Ascending aorta (tissue), 2 donors: ENCODE data around the gene ABI3BP. TPM values are rescaled to one million over a fixed set of nuclear protein-coding genes. Genes with fewer than 3 reads are reported as not detected.

Experiments used
- DNase-seq, 2 donors: peaks; one replicate each; pipeline ENCODE4 v3.0.0-alpha.2; 2019; ENCODE audit warnings: low spot score in 2 of 2
- H3K27ac ChIP-seq, 2 donors: fragments of 200-600 bp; sonication (generic); one replicate each; pipeline ENCODE4 v1.5.1; 2016 to 2017; ENCODE audit warnings: mild to moderate bottlenecking in 1 of 2
- H3K27me3 ChIP-seq: fragments of 200-600 bp; sonication (generic); one replicate; pipeline ENCODE4 v1.5.1; 2017
- H3K36me3 ChIP-seq, 2 donors: fragments of 200-600 bp; sonication (generic); one replicate each; pipeline ENCODE4 v1.5.1; 2016
- H3K4me1 ChIP-seq, 2 donors: fragments of 200-600 bp; sonication (generic); one replicate each; pipeline ENCODE4 v1.5.1; 2016 to 2017; ENCODE audit warnings: mild to moderate bottlenecking in 1 of 2
- H3K4me3 ChIP-seq, 2 donors: fragments of 200-600 bp; sonication (generic); one replicate each; pipeline ENCODE4 v1.5.1; 2016 to 2017; ENCODE audit warnings: mild to moderate bottlenecking in 1 of 2
- H3K9me3 ChIP-seq, 2 donors: fragments of 200-600 bp; sonication (generic); one replicate each; pipeline ENCODE4 v1.5.1; 2016
- CTCF ChIP-seq, 3 experiments: fragments of 200-600 bp in 2 of 3; fragments of 450-650 bp in 1 of 3; sonication (generic) in 2 of 3; IDR thresholded peaks; one replicate each; pipeline ENCODE4 v1.5.1; 2016 to 2019; ENCODE audit warnings: antibody characterized with exemption in 3 of 3, mild to moderate bottlenecking in 1 of 3, moderate library complexity in 1 of 3
- intact Hi-C: fragments of 100-400 bp; cut with DNase I; formaldehyde crosslinking; loops from one replicate; pipeline ENCODE4 v1.15.1; 2023
- total RNA-seq: library from RNA; depleted of rRNA; stranded (reverse); fragments of >200 nt; gene quantifications from one replicate; pipeline ENCODE4 v1.1.0, GENCODE V29; 2016

The ABI3BP gene
- total RNA-seq, 1 donor from 2014 or later = 54.2 TPM

DNA sequence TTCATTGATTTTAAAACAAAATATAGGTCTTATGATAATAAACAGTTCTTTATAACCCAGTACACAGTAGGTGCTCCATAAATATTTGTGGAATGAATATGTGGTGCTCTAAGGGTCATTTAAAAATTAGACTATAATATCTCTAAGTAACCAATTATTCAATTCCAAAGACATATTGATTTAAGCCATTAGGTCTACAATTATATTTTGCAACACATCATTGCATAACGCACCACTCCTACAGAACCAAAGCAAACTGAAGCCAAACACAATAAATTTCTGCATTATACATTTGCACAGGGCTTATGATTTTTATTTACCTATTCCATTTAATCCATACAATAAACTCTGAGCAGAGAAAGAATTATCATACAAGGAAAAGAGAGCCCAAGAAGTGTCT is 104.3 kb downstream of the ABI3BP start:
- H3K27me3 ChIP-seq = no peaks in the 10 kb centered on the region
- intact Hi-C loops = no loop called here

DNA sequence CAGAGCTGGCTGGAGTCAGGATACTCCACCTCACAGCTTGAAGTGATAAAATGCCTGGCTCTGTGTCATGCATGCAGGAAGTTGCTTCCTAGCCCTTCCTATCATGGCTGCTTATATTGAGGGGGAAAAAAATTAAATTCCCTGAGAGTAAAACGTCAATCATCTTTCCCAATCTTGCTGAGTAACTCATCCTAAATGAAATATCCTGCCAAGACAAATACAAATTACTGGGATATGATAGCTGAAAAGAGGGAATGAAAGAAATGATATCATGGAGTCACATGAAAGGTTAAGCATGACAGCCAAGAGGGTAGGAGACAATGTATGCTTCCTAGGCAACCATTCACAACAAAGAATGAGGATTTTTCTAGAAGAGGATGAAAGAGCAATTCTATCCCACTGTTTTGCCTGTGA is 110.6 kb downstream of the ABI3BP start:
- H3K4me3 ChIP-seq = no peak overlapping the region
- intact Hi-C loops = no loop called here
- TF ChIP-seq CTCF (IDR thresholded peaks at IDR 0.05) = no peak
- H3K27ac ChIP-seq = no peak overlapping the region
- H3K4me1 ChIP-seq = peaks cover 0 to 5% of the 10 kb centered on the region in 2 donors
- no peak for DNase-seq
- no peaks in the 10 kb centered on the region for H3K27me3 ChIP-seq
- H3K9me3 ChIP-seq = no peaks in the 10 kb centered on the region
- H3K36me3 ChIP-seq = no peaks in the 10 kb centered on the region

More for the DNA sequence above, 104.3 kb downstream of the ABI3BP start:
- H3K27ac ChIP-seq = no peak overlapping the region
- H3K4me3 ChIP-seq = no peak overlapping the region
- H3K4me1 ChIP-seq = no peaks in the 10 kb centered on the region
- no peaks in the 10 kb centered on the region for H3K36me3 ChIP-seq
- H3K9me3 ChIP-seq = no peaks in the 10 kb centered on the region
- no peak for TF ChIP-seq CTCF (IDR thresholded peaks at IDR 0.05)
- no peak for DNase-seq

GRCh38 chr3:100880845-100881244 is 112.4 kb downstream of the ABI3BP start:
- peaks cover 0 to 5% of the 10 kb centered on the region in 2 donors for H3K4me1 ChIP-seq
- no peak overlapping the region for H3K4me3 ChIP-seq
- DNase-seq = no peak
- no peaks in the 10 kb centered on the region for H3K27me3 ChIP-seq
- no peak for TF ChIP-seq CTCF (IDR thresholded peaks at IDR 0.05)
- intact Hi-C loops = no loop called here
- H3K36me3 ChIP-seq = no peaks in the 10 kb centered on the region
- H3K27ac ChIP-seq = peak overlapping the region in 1 of 2 donors; percentile 3
- no peaks in the 10 kb centered on the region for H3K9me3 ChIP-seq

GRCh38 chr3:100880072-100880471 is 113.1 kb downstream of the ABI3BP start:
- intact Hi-C loops = no loop called here
- H3K4me1 ChIP-seq = peaks cover 0 to 12% of the 10 kb centered on the region in 2 donors
- H3K27ac ChIP-seq = no peak overlapping the region
- no peaks in the 10 kb centered on the region for H3K27me3 ChIP-seq
- DNase-seq = no peak
- TF ChIP-seq CTCF (IDR thresholded peaks at IDR 0.05) = no peak
- no peaks in the 10 kb centered on the region for H3K9me3 ChIP-seq
- no peaks in the 10 kb centered on the region for H3K36me3 ChIP-seq
- no peak overlapping the region for H3K4me3 ChIP-seq

DNA sequence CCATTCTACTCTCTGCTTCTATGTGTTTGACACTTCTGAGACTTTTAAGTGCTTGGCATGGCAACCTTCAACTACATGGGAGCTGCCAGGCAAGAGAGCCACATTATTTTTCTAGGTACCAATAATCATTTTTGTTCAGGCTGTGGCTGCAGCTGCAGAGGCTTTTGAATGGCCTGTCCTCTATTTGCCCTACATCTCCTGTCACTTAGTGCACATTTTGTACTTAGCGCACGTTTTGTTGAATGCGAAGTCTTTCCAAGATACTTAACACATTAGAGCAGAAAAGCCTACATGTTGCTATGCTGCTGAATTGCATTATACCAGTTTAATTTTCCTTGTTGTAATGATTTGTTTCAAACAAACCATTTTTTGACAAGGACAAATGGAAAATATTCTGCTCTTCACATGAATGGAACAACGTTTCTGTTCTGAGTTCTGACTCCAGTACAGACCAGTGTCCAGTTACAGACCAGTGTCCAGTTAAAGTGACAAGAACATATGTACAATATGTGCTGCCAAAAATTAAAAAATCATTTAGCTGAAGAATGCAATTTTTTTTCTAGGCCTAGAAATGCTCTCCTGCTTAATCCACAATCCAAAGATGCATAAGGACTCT is 113.9 kb downstream of the ABI3BP start:
- Histone ChIP-seq H3K4me1 (peaks cover 0 to 13% of the 10 kb centered on the region in 2 donors), H3K4me3 (no peak overlapping the region), H3K36me3 (no peaks in the 10 kb centered on the region), H3K9me3 (no peaks in the 10 kb centered on the region), H3K27me3 (no peaks in the 10 kb centered on the region), H3K27ac (no peak overlapping the region)
- no peak for TF ChIP-seq CTCF (IDR thresholded peaks at IDR 0.05)
- DNase-seq = no peak
- intact Hi-C loops = no loop called here

GRCh38 chr3:100877286-100877685 is 115.9 kb downstream of the ABI3BP start:
- no peaks in the 10 kb centered on the region for H3K36me3 ChIP-seq
- H3K9me3 ChIP-seq = no peaks in the 10 kb centered on the region
- TF ChIP-seq CTCF (IDR thresholded peaks at IDR 0.05) = no peak
- H3K4me1 ChIP-seq = peaks cover 0 to 13% of the 10 kb centered on the region in 2 donors
- no peak overlapping the region for H3K4me3 ChIP-seq
- H3K27ac ChIP-seq = no peak overlapping the region
- no peak for DNase-seq
- intact Hi-C loops = no loop called here
- no peaks in the 10 kb centered on the region for H3K27me3 ChIP-seq
